Vagina (tissue), 2 donors: Measurements from ENCODE around the gene NAT8. TPM values are rescaled to one million over a fixed set of nuclear protein-coding genes. Genes with fewer than 3 reads are reported as not detected.
"Not testable (repeated sequence)": the region's sequence is repeated elsewhere in the genome, so short reads cannot be mapped to it uniquely, and the experiment has no call there.

ENCODE experiments used
- DNase-seq, 2 donors: peaks; one replicate each; pipeline ENCODE4 v3.0.0-alpha.2; 2017; ENCODE audit errors: extremely low spot score in 2 of 2
- H3K27ac ChIP-seq: fragments of 200-600 bp; sonication (generic); one replicate; pipeline ENCODE4 v1.5.1; 2019
- H3K27me3 ChIP-seq: fragments of 200-600 bp; sonication (generic); one replicate; pipeline ENCODE4 v1.5.1; 2019
- H3K36me3 ChIP-seq, 2 donors: fragments of 200-600 bp; sonication (generic); one replicate each; pipeline ENCODE4 v1.5.1; 2017 to 2019
- H3K4me1 ChIP-seq: fragments of 200-600 bp; sonication (generic); one replicate; pipeline ENCODE4 v1.5.1; 2019
- H3K4me3 ChIP-seq, 2 donors: fragments of 200-600 bp; sonication (generic); 1 replicate in 1 of 2; 2 replicates in 1 of 2; pipeline ENCODE4 v1.5.1; 2016 to 2019
- H3K9me3 ChIP-seq: fragments of 200-600 bp; sonication (generic); one replicate; pipeline ENCODE4 v1.5.1; 2019
- CTCF ChIP-seq, 3 experiments: fragments of 450-650 bp in 2 of 3; fragments of 200-600 bp in 1 of 3; sonication (generic) in 1 of 3; IDR thresholded peaks; one replicate each; pipeline ENCODE4 v1.5.1; 2017 to 2019; ENCODE audit warnings: antibody characterized with exemption in 3 of 3, mild to moderate bottlenecking in 2 of 3, moderate library complexity in 2 of 3
- POLR2A ChIP-seq, 2 donors: fragments of 450-650 bp; IDR thresholded peaks; one replicate each; pipeline ENCODE4 v1.6.1; 2017; ENCODE audit warnings: antibody characterized with exemption in 2 of 2, mild to moderate bottlenecking in 2 of 2, moderate library complexity in 2 of 2
- POLR2AphosphoS5 ChIP-seq, 2 donors: sonication (generic); formaldehyde crosslinking; IDR thresholded peaks; one replicate each; pipeline ENCODE4 v1.9.0; 2017; ENCODE audit warnings: antibody characterized with exemption in 2 of 2, mild to moderate bottlenecking in 2 of 2, low read depth in 1 of 2; ENCODE audit not compliant: insufficient read depth in 1 of 2
- intact Hi-C: fragments of 100-400 bp; cut with DNase I; formaldehyde crosslinking; loops from one replicate; pipeline ENCODE4 v1.15.1; 2023
- total RNA-seq: library from RNA; depleted of rRNA; stranded (reverse); fragments of >200 nt; gene quantifications from one replicate; pipeline ENCODE4 v1.2.3, GENCODE V29; 2016

The NAT8 gene
- total RNA-seq, 1 donor from 2014 or later, result not detected

GRCh38 chr2:73614997-73615396 is 27.2 kb downstream of the NAT8 start:
- no peak for TF ChIP-seq POLR2AphosphoS5 (IDR thresholded peaks at IDR 0.05; ENCODE audit: insufficient read depth in 1 of 2, low read depth in 1 of 2)
- TF ChIP-seq POLR2A (IDR thresholded peaks at IDR 0.05), result no peak
- no peak for TF ChIP-seq CTCF (IDR thresholded peaks at IDR 0.05)
- Histone ChIP-seq H3K36me3 (peaks cover 0 to 7% of the 10 kb centered on the region in 2 donors), H3K4me3 (no peak overlapping the region), H3K27me3 (no peaks in the 10 kb centered on the region), H3K27ac (no peak overlapping the region), H3K4me1 (no peaks in the 10 kb centered on the region), H3K9me3 (no peaks in the 10 kb centered on the region)
- intact Hi-C loops, result no loop called here
- DNase-seq, result no peak

DNA sequence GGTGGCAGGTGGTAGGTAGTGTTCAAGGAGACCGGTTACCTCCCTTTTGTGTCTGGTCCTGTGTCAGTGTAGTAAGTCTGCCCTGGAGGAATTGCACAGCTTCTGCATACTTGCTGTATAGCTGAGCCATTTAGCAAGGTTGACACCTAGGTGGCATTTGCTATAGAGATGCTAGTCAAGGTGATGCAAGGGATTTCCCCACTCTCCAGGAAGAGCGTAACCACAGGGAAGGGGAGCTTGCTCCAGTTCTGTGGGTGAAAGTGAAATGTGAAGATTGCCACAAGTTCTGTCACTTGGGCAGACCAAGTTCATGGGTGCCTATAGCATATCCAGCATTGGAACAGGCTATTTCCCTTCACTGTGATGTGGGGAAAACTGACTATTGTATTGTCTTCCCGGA is 28.1 kb downstream of the NAT8 start:
- DNase-seq, result no peak
- Histone ChIP-seq H3K9me3 (no peaks in the 10 kb centered on the region), H3K4me3 (no peak overlapping the region), H3K27me3 (no peaks in the 10 kb centered on the region), H3K27ac (no peak overlapping the region), H3K4me1 (no peaks in the 10 kb centered on the region), H3K36me3 (peaks cover 0 to 16% of the 10 kb centered on the region in 2 donors)
- intact Hi-C loops, result no loop called here
- TF ChIP-seq POLR2A (IDR thresholded peaks at IDR 0.05) (no peak), POLR2AphosphoS5 (IDR thresholded peaks at IDR 0.05; ENCODE audit: insufficient read depth in 1 of 2, low read depth in 1 of 2) (no peak), CTCF (IDR thresholded peaks at IDR 0.05) (no peak)

DNA sequence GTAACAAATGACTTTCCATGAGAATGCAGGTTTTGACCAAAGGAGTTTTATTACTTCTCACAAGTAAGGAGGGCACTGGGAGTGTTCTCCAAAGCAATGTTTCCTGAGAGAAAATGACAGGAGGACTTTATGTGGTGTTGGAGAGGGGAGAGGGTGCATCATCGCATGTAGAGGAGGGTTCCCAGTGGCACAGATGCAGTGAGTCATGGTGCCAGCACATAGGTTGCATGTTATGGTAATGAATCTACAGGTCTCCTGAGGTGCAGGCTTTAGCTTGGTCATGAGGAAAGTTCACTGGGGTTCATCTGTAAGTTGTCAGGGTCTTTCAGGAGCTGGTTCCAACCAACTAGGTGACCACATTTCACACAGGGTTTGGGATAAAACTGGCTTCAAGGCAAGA is 30.4 kb downstream of the NAT8 start:
- no peak overlapping the region for H3K4me3 ChIP-seq
- H3K4me1 ChIP-seq, result no peaks in the 10 kb centered on the region
- no peak for DNase-seq
- peaks cover 0 to 19% of the 10 kb centered on the region in 2 donors for H3K36me3 ChIP-seq
- no peaks in the 10 kb centered on the region for H3K9me3 ChIP-seq
- H3K27ac ChIP-seq, result no peak overlapping the region
- H3K27me3 ChIP-seq, result no peaks in the 10 kb centered on the region
- TF ChIP-seq CTCF (IDR thresholded peaks at IDR 0.05) (no peak), POLR2A (IDR thresholded peaks at IDR 0.05) (no peak), POLR2AphosphoS5 (IDR thresholded peaks at IDR 0.05; ENCODE audit: insufficient read depth in 1 of 2, low read depth in 1 of 2) (no peak)
- intact Hi-C loops, result no loop called here

- DNase-seq, result no peak
- Histone ChIP-seq H3K27ac (no peak overlapping the region), H3K4me3 (no peak overlapping the region), H3K36me3 (peaks cover under 1 to 19% of the 10 kb centered on the region in 2 donors), H3K9me3 (no peaks in the 10 kb centered on the region), H3K4me1 (no peaks in the 10 kb centered on the region), H3K27me3 (no peaks in the 10 kb centered on the region)
- TF ChIP-seq CTCF (IDR thresholded peaks at IDR 0.05), result no peak
- TF ChIP-seq POLR2AphosphoS5 (IDR thresholded peaks at IDR 0.05; ENCODE audit: insufficient read depth in 1 of 2, low read depth in 1 of 2), result no peak
- TF ChIP-seq POLR2A (IDR thresholded peaks at IDR 0.05), result no peak
- intact Hi-C loops, result no loop called here
Measured at GRCh38 chr2:73611193-73611592, 31.0 kb downstream of the NAT8 start.

- Histone ChIP-seq H3K4me3 (no peak overlapping the region), H3K27ac (no peak overlapping the region), H3K27me3 (no peaks in the 10 kb centered on the region), H3K36me3 (peaks cover 4 to 19% of the 10 kb centered on the region in 2 donors), H3K4me1 (no peaks in the 10 kb centered on the region), H3K9me3 (no peaks in the 10 kb centered on the region)
- DNase-seq, result no peak
- intact Hi-C loops, result no loop called here
- TF ChIP-seq POLR2A (IDR thresholded peaks at IDR 0.05) (no peak), POLR2AphosphoS5 (IDR thresholded peaks at IDR 0.05; ENCODE audit: insufficient read depth in 1 of 2, low read depth in 1 of 2) (no peak), CTCF (IDR thresholded peaks at IDR 0.05) (no peak)
Measured at GRCh38 chr2:73610111-73610510, 32.1 kb downstream of the NAT8 start.

DNA sequence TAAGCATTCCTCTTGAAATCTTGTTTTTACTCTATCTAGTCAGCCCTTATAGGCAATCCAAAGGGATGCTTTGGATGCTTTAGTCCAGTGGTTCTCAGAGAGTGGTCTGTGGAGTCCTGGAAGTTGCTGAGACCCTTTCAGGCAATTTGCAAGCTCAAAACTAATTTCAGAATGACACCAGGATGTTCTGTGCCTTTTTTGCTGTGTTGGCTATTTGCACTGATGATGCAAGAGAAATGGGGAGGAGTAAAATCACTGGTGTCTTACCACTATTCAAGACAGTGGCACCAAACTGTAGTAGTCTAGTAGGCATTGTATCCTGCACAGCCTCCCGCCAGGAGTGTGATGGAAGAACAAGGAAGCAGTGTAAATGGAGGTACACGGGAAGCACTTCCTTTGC is 37.6 kb downstream of the NAT8 start:
- peaks cover 4 to 32% of the 10 kb centered on the region in 2 donors for H3K36me3 ChIP-seq
- DNase-seq, H3K4me3 ChIP-seq, H3K27me3 ChIP-seq, intact Hi-C loops, H3K4me1 ChIP-seq, H3K27ac ChIP-seq, H3K9me3 ChIP-seq: not testable (repeated sequence)

DNA sequence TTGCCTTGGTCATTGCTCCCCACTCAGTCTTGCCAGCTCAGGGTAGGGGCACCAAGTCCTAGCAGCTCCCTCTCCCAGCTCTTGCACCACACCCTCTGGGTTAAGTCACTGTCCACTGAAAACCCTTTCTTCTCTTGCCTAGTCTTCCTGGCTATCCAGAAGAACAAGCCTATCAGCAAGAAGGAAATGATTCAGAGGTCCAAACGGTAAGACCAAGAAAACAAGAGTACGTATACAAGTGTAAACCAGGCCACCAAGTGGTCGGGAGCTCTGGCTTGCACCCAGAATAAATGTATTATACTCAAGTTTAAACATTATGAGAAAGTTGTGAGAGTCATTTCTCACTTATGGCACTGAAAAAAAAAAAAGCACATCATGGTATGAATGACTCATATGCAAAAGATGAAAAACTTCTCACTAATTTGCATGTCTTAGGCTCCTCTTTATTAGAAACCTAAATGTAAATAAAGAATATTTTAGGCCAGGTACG is 39.1 kb downstream of the NAT8 start:
- intact Hi-C loops, H3K4me3 ChIP-seq, H3K9me3 ChIP-seq, H3K4me1 ChIP-seq, H3K27ac ChIP-seq, DNase-seq, H3K27me3 ChIP-seq: not testable (repeated sequence)
- peaks cover 4 to 25% of the 10 kb centered on the region in 2 donors for H3K36me3 ChIP-seq
